Stimulated activated CD4-positive, alpha-beta T cell treated with anti-CD3 and anti-CD28 coated beads, Interleukin-12 subunit alpha, Interleukin-12 subunit beta, amount 100 ng/mL, for 4 hours (primary cell): Measurements from ENCODE around the gene PDXK.
"Not testable (repeated sequence)": the region's sequence is repeated elsewhere in the genome, so short reads cannot be mapped to it uniquely, and the experiment has no call there.

Source experiments
- DNase-seq: peaks from one replicate; pipeline ENCODE4 v3.0.0-alpha.2; 2020

The PDXK gene

DNA sequence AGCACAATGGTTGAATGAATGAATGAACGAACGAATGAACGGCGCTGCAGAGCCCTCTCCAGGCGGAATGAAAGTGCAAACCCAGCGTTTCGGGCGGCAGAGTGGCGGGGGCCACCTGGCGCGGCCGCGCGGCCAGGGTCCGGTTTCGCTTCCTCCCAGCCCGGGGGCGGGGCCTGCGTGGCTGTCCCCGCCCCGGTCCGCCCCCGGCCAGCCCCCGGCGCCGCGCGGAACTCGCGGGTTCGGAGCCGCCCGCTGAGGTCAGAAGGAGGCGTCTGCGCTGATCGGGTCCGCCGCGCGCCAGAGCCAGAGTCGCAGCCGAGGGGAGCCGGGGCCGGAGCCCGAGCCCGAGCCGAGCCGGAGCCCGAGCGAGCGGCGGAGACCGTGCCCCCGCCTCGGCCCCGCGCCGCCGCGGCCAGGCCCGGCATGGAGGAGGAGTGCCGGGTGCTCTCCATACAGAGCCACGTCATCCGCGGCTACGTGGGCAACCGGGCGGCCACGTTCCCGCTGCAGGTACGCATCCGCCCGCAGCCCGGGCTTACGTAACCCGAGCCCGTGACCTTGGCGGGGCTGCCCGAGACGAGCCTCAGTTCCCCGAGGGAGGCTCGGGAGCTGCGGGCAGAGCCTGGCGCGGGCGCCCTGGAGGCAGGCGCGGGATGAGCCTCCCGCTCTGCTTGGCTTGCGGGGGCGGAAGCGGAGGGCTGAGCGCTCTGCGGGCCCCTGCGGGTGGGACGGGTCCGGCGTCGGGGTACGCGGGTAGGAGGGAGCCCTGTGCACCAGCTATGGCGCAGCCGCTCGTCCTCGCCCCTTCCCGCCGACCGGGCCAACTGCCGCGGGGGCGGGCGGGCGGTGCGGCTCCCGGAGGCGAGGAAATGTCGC is at the start of gene PDXK:
Gene PDXK, plus strand, starts transcription at position 258 of the 876 bp plus-strand sequence. Its CDS starts 166 bp downstream, at position 424.
- peak; percentile 75 for DNase-seq

DNA sequence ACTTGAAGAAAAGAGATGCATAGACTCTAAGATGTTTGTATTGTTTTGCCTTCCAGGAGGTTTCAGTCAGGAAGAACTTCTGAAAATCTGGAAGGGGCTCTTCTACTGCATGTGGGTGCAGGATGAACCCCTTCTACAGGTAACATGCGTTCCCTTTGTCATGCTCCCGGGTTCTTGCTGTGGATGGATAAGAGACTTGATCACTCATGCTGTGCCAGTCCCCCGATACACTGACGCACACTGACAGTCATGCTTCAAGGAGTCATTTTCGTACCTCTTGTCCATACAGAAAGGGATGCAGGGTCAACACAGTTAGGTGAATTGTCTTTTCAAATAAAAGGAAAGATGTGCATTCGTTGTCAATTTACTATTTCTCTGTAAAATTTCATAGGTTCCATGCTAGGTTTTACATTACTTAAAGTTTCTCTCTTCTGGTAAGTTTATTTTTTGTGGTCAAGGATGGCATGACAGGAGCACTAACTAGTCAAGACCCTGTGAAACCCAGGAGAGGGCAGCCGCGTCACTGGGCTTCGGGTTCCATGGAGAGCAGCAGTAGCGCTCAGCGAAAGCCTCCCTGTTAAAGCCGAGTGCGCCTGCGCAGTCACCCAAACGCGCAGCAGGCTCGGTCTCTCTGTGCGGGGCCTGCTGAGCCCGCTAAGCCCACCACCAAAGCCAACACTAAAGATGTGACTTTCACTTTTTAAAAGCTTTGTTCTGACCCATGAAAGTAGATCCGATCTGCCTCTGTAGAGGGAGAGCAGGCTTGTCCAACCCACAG is 48.9 kb upstream of the PDXK start:
- no peak for DNase-seq

DNA sequence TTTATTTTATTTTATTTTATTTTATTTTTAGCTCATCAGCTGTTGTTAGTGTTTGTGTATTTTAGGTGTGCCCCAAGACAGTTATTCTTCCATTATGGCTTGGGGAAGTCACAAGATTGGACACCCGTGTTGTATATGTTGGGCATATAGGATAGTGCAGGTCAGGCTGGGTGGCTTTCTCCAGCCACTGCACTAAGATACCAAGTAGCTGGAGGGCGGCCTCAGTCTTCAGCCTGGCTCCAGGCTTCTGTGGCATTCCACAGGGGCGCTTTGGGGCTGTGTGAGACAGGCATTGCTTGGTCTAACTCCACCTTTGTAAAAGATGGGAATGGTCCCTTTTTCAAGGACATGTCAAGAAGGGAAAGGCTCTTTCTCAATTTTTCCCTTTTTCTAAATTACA is 43.1 kb upstream of the PDXK start:
- DNase-seq, result no peak

DNA sequence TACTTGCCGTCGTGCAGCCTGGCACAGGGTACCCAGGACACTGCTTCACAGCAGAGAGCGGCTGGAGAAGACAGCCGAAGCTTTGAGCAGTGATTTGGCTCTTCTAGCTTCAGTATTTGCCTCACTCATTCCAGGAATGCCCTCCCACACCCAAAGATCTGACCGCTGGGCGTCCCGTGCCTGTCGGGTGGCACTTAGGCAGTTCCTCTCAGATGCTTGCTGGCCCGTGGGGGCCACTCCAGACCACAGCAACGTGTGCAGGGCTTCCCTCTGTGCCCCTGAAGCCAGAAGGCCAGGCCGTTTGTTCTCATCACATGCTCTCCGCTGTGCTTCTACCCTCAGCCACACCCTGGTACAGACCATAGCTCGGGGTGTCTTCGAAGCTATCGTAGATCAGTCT is 42.5 kb upstream of the PDXK start:
- no peak for DNase-seq

GRCh38 chr21:43679951-43680350 is 39.0 kb upstream of the PDXK start:
- DNase-seq, result no peak

- DNase-seq, result not testable (repeated sequence)
These were observed 38.5 kb upstream of the PDXK start for GRCh38 chr21:43680421-43680820.

- no peak for DNase-seq
These were observed 37.3 kb upstream of the PDXK start for GRCh38 chr21:43681650-43682049.

- no peak for DNase-seq
These were observed 34.5 kb upstream of the PDXK start for GRCh38 chr21:43684424-43684823.

DNA sequence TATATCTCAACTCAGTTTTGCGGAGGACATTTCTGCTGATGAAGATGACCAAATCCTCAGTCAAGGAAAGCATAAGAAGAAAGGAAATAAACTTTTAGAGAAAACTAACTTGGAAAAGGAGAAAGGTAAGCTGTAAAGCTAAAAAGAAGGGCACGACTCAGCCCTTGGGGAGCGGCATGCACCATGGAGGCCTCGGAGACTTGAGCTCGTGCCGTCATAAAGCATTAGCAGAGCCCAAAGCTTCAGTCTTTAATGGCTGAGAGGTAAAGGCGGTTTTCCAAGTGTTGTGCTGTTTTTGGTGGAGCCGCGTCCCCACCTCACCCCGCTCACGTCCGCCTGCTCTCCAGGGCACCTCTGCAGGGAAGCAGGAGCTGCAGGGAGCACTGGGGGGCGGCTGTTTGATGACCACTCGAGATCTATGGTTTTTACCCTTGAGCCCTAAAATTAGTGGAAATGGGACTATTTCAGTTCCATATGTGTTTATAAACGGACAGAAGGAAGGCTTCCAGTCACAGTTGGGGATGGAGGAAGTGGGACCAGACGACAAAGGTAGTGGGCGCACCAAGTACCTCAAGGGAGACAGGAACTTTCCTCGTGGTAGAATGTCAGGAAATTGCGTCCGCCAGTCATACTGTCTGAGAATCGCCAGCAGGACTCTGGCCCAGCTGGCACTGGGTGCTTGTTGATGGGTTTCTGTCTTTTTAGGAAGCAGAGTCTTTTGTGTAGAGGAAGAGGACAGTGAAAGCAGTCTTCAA is 31.9 kb upstream of the PDXK start:
- no peak for DNase-seq

DNA sequence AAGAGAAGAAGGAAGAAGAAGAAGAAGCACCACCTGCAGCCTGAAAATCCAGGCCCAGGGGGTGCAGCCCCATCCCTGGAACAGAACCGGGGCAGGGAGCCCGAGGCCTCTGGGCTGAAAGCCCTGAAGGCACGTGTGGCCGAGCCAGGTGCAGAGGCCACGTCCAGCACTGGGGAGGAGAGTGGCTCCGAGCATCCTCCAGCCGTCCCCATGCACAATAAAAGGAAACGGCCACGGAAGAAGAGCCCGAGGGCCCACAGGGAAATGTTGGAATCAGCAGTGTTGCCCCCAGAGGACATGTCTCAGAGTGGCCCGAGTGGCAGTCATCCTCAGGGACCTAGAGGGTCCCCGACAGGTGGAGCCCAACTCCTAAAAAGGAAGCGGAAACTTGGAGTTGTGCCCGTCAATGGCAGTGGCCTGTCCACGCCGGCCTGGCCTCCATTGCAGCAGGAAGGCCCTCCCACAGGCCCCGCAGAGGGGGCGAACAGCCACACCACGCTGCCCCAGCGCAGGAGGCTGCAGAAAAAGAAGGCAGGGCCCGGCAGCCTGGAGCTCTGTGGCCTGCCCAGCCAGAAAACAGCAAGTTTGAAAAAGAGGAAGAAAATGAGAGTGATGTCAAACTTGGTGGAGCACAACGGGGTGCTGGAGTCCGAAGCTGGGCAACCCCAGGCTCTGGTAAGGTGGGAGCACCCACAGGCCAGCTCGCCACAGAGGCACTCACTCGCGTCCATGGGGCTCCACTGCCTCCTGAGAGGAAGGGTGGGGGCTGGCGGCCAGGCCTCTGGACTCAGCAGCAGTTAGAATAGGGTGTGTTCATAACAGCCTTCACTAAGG is 31.1 kb upstream of the PDXK start:
- no peak for DNase-seq

DNA sequence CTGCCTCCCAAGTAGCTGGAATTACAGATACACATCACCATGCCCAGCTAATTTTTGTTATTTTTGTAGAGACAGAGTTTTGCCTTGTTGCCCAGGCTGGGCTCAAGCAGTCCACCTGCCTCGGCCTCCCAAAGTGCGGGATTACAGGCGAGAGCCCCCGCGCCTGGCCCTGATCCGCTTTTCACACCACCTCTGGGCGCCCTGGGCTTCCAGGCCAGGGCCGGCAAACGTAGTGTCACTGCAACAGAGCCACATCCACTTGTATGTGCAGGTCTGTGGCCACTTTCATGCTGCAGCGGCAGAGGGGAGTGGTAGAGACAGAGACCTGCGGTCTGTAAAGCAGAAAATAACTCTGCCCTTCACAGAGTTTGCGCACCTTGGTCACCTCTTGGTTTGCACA is 30.0 kb upstream of the PDXK start:
- no peak for DNase-seq

DNA sequence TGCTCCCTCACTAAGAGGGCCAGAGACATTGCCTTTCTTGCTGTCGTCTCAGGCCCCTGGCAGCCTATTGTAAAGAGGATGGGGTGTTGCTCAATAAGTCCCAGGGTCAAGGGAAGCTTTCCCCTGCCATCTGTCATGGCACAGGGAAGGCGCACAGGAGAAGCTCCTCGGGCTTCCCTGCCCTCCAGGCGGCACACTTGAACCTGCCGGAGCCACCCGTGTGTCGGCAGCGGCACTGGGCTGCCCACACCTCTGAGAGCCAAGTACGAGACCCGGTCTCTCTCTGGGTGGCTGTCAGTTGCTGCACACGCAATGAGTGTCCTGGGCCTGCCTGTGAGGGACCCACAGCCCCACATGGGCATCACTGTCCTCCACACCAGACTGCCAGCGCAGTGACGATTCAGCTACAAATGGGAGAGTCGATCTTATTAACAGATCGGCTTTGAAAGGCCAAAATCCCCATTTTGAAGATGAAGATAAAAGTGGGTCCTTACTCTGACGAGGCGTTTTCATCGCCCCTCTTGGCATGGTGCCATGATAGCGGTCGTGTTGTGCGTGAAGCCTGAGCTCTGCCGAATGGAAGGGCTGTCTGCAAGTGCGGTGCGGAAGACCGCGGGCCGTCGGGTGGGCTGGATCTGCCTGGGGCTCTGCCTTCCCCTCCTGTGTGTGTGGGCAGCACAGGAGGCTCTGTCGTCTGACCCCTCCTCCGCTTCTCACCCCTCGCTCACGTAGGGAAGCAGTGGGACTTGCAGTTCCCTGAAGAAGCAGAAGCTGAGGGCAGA is 29.2 kb upstream of the PDXK start:
- no peak for DNase-seq

- DNase-seq, result no peak
These were observed 28.6 kb upstream of the PDXK start for GRCh38 chr21:43690346-43690745.

- DNase-seq, result no peak
These were observed 27.7 kb upstream of the PDXK start for GRCh38 chr21:43691086-43691795.

DNA sequence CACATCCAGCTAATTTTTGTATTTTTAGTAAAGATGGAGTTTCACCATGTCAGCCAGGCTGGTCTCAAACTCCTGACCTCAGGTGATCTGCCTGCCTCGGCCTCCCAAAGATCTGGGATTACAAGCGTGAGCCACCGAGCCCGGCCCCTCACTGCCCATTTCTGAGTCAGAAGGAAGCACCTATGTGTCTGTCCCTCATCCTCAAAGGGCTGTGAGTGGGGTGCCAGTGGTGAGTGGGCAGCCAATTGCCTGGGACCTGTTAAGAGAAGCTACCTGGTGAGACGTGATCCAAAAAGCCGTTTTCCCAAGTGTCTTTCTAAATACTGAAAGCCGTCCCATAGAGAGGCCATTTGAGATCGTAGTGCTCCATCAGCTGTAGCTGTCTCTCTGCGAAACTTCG is 27.1 kb upstream of the PDXK start:
- DNase-seq, result no peak

DNA sequence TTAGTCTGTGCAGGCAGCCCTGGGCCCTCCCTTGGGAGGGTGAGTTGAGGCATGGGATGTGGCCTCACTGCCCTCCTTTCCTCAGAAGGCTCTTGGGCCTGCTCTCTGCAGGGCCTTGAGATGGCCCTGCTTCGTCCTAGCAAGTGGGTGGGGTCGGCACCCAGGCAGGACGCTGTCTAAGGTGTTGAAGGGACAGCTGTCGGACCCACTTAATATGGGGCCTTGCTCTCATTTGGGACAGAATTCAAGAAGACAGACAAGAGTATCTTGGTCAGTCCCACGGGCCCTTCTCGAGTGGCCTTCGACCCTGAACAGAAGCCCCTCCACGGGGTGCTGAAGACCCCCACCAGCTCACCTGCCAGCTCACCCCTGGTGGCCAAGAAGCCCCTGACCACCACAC is 26.0 kb upstream of the PDXK start:
- DNase-seq, result no peak

DNA sequence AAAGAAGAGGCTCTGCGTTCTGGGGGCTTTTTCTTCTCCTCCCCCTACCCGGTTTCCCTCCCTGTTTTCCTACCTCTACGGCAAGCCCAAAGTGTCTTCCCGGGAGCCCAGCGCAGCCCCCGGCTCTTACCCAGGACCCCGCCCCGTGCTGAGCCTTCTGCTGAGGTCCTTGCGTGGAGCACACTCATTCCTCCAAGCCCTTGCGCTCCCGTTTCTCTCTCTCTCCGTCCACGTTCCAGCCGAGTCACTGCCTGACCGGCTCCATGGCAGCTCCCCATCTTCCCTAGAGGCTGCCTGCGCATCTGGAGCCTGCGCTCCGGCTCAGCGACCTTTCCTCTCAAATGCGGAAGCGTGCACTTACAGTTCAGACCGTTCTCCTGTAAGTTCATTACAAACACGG is 24.9 kb upstream of the PDXK start:
- no peak for DNase-seq

- DNase-seq, result no peak
These were observed 24.4 kb upstream of the PDXK start for GRCh38 chr21:43694437-43695079.

DNA sequence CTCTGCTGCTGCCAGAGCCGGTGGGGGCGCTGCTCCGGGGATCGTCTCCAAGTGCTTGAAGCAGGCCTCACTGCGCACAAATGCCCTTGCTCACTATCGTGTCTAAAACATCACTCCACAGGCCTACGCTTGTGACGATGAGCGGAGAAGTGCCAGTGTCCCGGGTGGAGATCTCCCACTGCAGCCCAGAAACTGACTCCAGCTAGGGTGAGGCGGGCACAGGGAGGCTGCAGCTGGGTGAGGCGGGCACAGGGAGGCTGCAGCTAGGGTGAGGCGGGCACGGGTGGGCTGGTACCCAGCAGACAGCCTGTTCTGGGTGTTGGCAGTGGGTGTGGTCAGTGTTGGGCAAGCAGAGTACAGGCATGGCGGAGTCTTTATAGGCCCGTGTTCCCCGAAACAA is 22.7 kb upstream of the PDXK start:
- no peak for DNase-seq
